HG03025 (cell line): ENCODE data around the gene ANKRD66.
"Not testable (repeated sequence)": the region's sequence is repeated elsewhere in the genome, so short reads cannot be mapped to it uniquely, and the experiment has no call there.

Experiments
- ATAC-seq: cut with Tn5 transposase; IDR thresholded peaks from one replicate; pipeline ENCODE4 v1.9.1; 2021; ENCODE audit warnings: mild to moderate bottlenecking, moderate library complexity; ENCODE audit not compliant: unreplicated experiment, low FRiP score

Gene ANKRD66

GRCh38 chr6:46746696-46747095, at the start of gene ANKRD66:
Gene ANKRD66, plus strand, starts transcription at chr6:46746933. Its CDS starts 5,016 bp downstream, at chr6:46751949.
- ATAC-seq: no peak

- ATAC-seq: no peak
Measured at GRCh38 chr6:46699970-46700369, 46.8 kb upstream of the ANKRD66 start.

- no peak for ATAC-seq
Measured at GRCh38 chr6:46704562-46704961, 42.2 kb upstream of the ANKRD66 start.

- ATAC-seq: no peak
Measured at GRCh38 chr6:46706464-46706863, 40.3 kb upstream of the ANKRD66 start.

- ATAC-seq: no peak
Measured at GRCh38 chr6:46711491-46711890, 35.2 kb upstream of the ANKRD66 start.

- ATAC-seq: no peak
Measured at GRCh38 chr6:46715141-46715540, 31.6 kb upstream of the ANKRD66 start.

GRCh38 chr6:46719099-46719498, 27.6 kb upstream of the ANKRD66 start:
- no peak for ATAC-seq

GRCh38 chr6:46720401-46720800, 26.3 kb upstream of the ANKRD66 start:
- ATAC-seq: no peak

GRCh38 chr6:46729787-46730326, 16.9 kb upstream of the ANKRD66 start:
- no peak for ATAC-seq

GRCh38 chr6:46730921-46731461, 15.7 kb upstream of the ANKRD66 start:
- ATAC-seq: no peak

- ATAC-seq: no peak
Measured at GRCh38 chr6:46733341-46733801, 13.4 kb upstream of the ANKRD66 start.

- ATAC-seq: no peak
Measured at GRCh38 chr6:46734867-46735719, 11.6 kb upstream of the ANKRD66 start, which contains the start of gene PLA2G7. Gene PLA2G7, minus strand, starts transcription at chr6:46735375. Its CDS starts 12,484 bp downstream, at chr6:46722891.

- ATAC-seq: no peak
Measured at GRCh38 chr6:46735720-46736031, 11.1 kb upstream of the ANKRD66 start.

GRCh38 chr6:46736906-46737305, 9.8 kb upstream of the ANKRD66 start:
- no peak for ATAC-seq

GRCh38 chr6:46741482-46741881, 5.3 kb upstream of the ANKRD66 start:
- ATAC-seq: no peak

GRCh38 chr6:46741910-46742309, 4.8 kb upstream of the ANKRD66 start:
- ATAC-seq: no peak

GRCh38 chr6:46743425-46744158, 3.1 kb upstream of the ANKRD66 start:
- no peak for ATAC-seq

GRCh38 chr6:46744159-46744725, 2.5 kb upstream of the ANKRD66 start:
- ATAC-seq: not testable (repeated sequence)

GRCh38 chr6:46745973-46746372, 760 bp upstream of the ANKRD66 start:
- no peak for ATAC-seq

- ATAC-seq: no peak
Measured at GRCh38 chr6:46748940-46749503, 2.3 kb downstream of the ANKRD66 start.
